IMR-90 (cell line): ENCODE measurements around the gene PPIL3. TPM values are rescaled to one million over a fixed set of nuclear protein-coding genes. Genes with fewer than 3 reads are reported as not detected.
A peak's percentile ranks its signal among the peaks of the same experiment; 100 is the strongest.

Experiments
- ATAC-seq: fragments of 200-7000 bp; cut with Tn5 transposase; 2 replicates; pipeline ENCODE4 v1.9.1; 2020; ENCODE audit warnings: low read depth, mild to moderate bottlenecking, moderate library complexity
- BruUV-seq: library from RNA; stranded (reverse); fragments of 400-500 nt; replicated peaks from 2 replicates; lab custom pipeline; 2021; lab: Mats Ljungman, UMichigan
- CTCF ChIA-PET: fragments of 300-600 bp; formaldehyde crosslinking; extraction: SDS; loops from one replicate; lab custom pipeline; 2021; ENCODE audit warnings: antibody characterized with exemption; lab: Yijun Ruan, JAX
- POLR2A ChIA-PET: fragments of 300-600 bp; sonication (Branson Sonifier 250); formaldehyde crosslinking; loops from one replicate; lab custom pipeline; 2022; ENCODE audit warnings: antibody characterized with exemption; ENCODE audit not compliant: unreplicated experiment; lab: Charles Lee
- DNase-seq: peaks from one replicate; pipeline ENCODE4 v3.0.0; 2013
- H2AFZ ChIP-seq: replicated peaks from 2 replicates; pipeline ENCODE3; 2013; ENCODE audit warnings: low read length, mild to moderate bottlenecking; ENCODE audit not compliant: poor library complexity
- H2AK5ac ChIP-seq: 2 replicates; pipeline ENCODE4 v1.6.1; 2013; ENCODE audit warnings: low read depth, low read length, inconsistent platforms
- H2AK9ac ChIP-seq: replicated peaks from 2 replicates; pipeline ENCODE3; 2013; ENCODE audit warnings: mild to moderate bottlenecking, low read depth, low read length, moderate library complexity; ENCODE audit not compliant: poor library complexity
- H2BK120ac ChIP-seq: 2 replicates; pipeline ENCODE4 v1.6.1; 2013; ENCODE audit warnings: low read depth, low read length, inconsistent platforms
- H2BK15ac ChIP-seq: 3 replicates; pipeline ENCODE4 v1.6.1; 2013; ENCODE audit warnings: low read depth, low read length, inconsistent platforms
- H2BK20ac ChIP-seq: 2 replicates; pipeline ENCODE4 v1.6.1; 2013; ENCODE audit warnings: low read depth, mild to moderate bottlenecking, inconsistent platforms, low read length, moderate library complexity
- H2BK5ac ChIP-seq: 2 replicates; pipeline ENCODE4 v1.6.1; 2013; ENCODE audit warnings: mild to moderate bottlenecking, low read depth, low read length, inconsistent platforms; ENCODE audit not compliant: poor library complexity, severe bottlenecking
- H3K14ac ChIP-seq: replicated peaks from 2 replicates; pipeline ENCODE4 v1.6.1; 2013; ENCODE audit warnings: low read depth, low read length, inconsistent platforms
- H3K18ac ChIP-seq: 2 replicates; pipeline ENCODE4 v1.6.1; 2013; ENCODE audit warnings: low read depth, low read length, control low read depth
- H3K23ac ChIP-seq: 2 replicates; pipeline ENCODE4 v1.6.1; 2013; ENCODE audit warnings: low read depth, low read length, inconsistent platforms
- H3K27ac ChIP-seq: 2 replicates; pipeline ENCODE4 v1.5.1; 2013; ENCODE audit warnings: mild to moderate bottlenecking, control low read depth, low read length; ENCODE audit not compliant: insufficient read depth
- H3K27me3 ChIP-seq: 2 replicates; pipeline ENCODE4 v1.6.1; 2013; ENCODE audit warnings: low read length; ENCODE audit not compliant: control insufficient read depth, insufficient read depth
- H3K36me3 ChIP-seq: 2 replicates; pipeline ENCODE4 v1.6.1; 2013; ENCODE audit warnings: low read length, mixed read lengths; ENCODE audit not compliant: control insufficient read depth, insufficient read depth
- H3K4ac ChIP-seq: 2 replicates; pipeline ENCODE4 v1.6.1; 2013; ENCODE audit warnings: low read depth, low read length, inconsistent platforms
- H3K4me1 ChIP-seq: 2 replicates; pipeline ENCODE4 v1.6.1; 2013; ENCODE audit warnings: low read length, mixed read lengths; ENCODE audit not compliant: control insufficient read depth, insufficient read depth
- H3K4me2 ChIP-seq: 2 replicates; pipeline ENCODE4 v1.6.1; 2013; ENCODE audit warnings: low read depth, mild to moderate bottlenecking, control low read depth, low read length, moderate library complexity
- H3K4me3 ChIP-seq: 2 replicates; pipeline ENCODE4 v1.5.1; 2013; ENCODE audit warnings: low read depth, mild to moderate bottlenecking, control low read depth, low read length, moderate library complexity; ENCODE audit not compliant: insufficient read depth
- H3K56ac ChIP-seq: 2 replicates; pipeline ENCODE4 v1.6.1; 2013; ENCODE audit warnings: low read length, inconsistent platforms; ENCODE audit not compliant: insufficient read depth; ENCODE audit errors: extremely low read depth
- H3K79me1 ChIP-seq, 2 experiments: 2 replicates each; pipeline ENCODE4 v1.6.1; 2013; ENCODE audit warnings: low read length in 2 of 2, inconsistent platforms in 1 of 2, low read depth in 1 of 2
- H3K9ac ChIP-seq: 2 replicates; pipeline ENCODE4 v1.6.1; 2013; ENCODE audit warnings: low read depth, low read length, control low read depth
- H3K9me1 ChIP-seq: 2 replicates; pipeline ENCODE4 v1.6.1; 2013; ENCODE audit warnings: low read length, inconsistent platforms; ENCODE audit not compliant: insufficient read depth
- H3K9me3 ChIP-seq: 2 replicates; pipeline ENCODE4 v1.6.1; 2013; ENCODE audit warnings: low read length; ENCODE audit not compliant: control insufficient read depth, insufficient read depth
- H4K20me1 ChIP-seq: 2 replicates; pipeline ENCODE4 v1.6.1; 2013; ENCODE audit warnings: low read length, inconsistent platforms; ENCODE audit not compliant: insufficient read depth
- H4K5ac ChIP-seq: 2 replicates; pipeline ENCODE4 v1.6.1; 2013; ENCODE audit warnings: mild to moderate bottlenecking, low read depth, low read length, control low read depth
- H4K8ac ChIP-seq, 2 experiments: 2 replicates each; pipeline ENCODE4 v1.6.1; 2013; ENCODE audit warnings: low read depth in 2 of 2, low read length in 2 of 2, control low read depth in 1 of 2, inconsistent platforms in 1 of 2
- H4K91ac ChIP-seq: 2 replicates; pipeline ENCODE4 v1.6.1; 2013; ENCODE audit warnings: low read depth, low read length, inconsistent platforms; ENCODE audit not compliant: insufficient read depth
- CEBPB ChIP-seq: IDR thresholded peaks from 2 replicates; pipeline ENCODE4 v1.6.1; 2012; ENCODE audit warnings: low read depth, low read length, improper control_type of control experiment
- CHD1 ChIP-seq: IDR thresholded peaks from 2 replicates; pipeline ENCODE4 v1.6.1; 2012; ENCODE audit warnings: low read depth, low read length, improper control_type of control experiment
- FOS ChIP-seq: fragments of 150-350 bp; IDR thresholded peaks from 2 replicates; pipeline ENCODE4 v1.6.1; 2016; ENCODE audit warnings: low read depth, low read length
- MAFK ChIP-seq: IDR thresholded peaks from 2 replicates; pipeline ENCODE4 v1.6.1; 2012; ENCODE audit warnings: low read depth, low read length, improper control_type of control experiment
- NFE2L2 ChIP-seq: fragments of 150-350 bp; IDR thresholded peaks from 2 replicates; pipeline ENCODE4 v1.6.1; 2016; ENCODE audit warnings: low read depth, mild to moderate bottlenecking, low read length
- POLR2A ChIP-seq: IDR thresholded peaks from 2 replicates; pipeline ENCODE4 v1.6.1; 2012; ENCODE audit warnings: mild to moderate bottlenecking, low read depth, low read length
- RAD21 ChIP-seq: IDR thresholded peaks from 2 replicates; pipeline ENCODE4 v1.6.1; 2012; ENCODE audit warnings: low read length, improper control_type of control experiment
- SMC3 ChIP-seq: fragments of 150-350 bp; IDR thresholded peaks from 2 replicates; pipeline ENCODE4 v1.6.1; 2016; ENCODE audit warnings: low read depth, mild to moderate bottlenecking, antibody characterized with exemption, low read length, moderate library complexity
- WGBS, 2 experiments: methylation state at CpG; one replicate each; pipeline versions ENCODE4 v1.1.5 to v1.1.7; 2013; ENCODE audit warnings: missing lambda C conversion rate in 2 of 2; ENCODE audit not compliant: insufficient read length in 1 of 2; ENCODE audit errors: extremely low coverage in 2 of 2; 5-methylcytosine and 5-hydroxymethylcytosine counted together
- dilution Hi-C: fragments of 300-500 bp; cut with HindIII; formaldehyde crosslinking; loops from one replicate; pipeline ENCODE4 v1.14.3; 2018; ENCODE audit warnings: low sequenced_read_pairs; ENCODE audit not compliant: unreplicated experiment
- in situ Hi-C: fragments of 300-500 bp; cut with MboI; formaldehyde crosslinking; loops from 3 replicates; pipeline ENCODE4 v1.14.3; 2019; ENCODE audit warnings: low sequenced_read_pairs, inconsistent platforms, mixed read lengths
- intact Hi-C: fragments of 100-400 bp; cut with micrococcal nuclease; formaldehyde crosslinking; loops from 2 replicates; pipeline ENCODE4 v1.10.0; 2022
- polyA plus RNA-seq, 3 experiments: library from polyadenylated mRNA; depleted of rRNA; stranded (reverse); fragments of >200 nt; gene quantifications; 2 replicates each; pipeline ENCODE4 v1.2.3, GENCODE V29; 2012; ENCODE audit warnings: low replicate concordance in 1 of 3
- total RNA-seq: library from RNA; depleted of rRNA; stranded (reverse); fragments of >200 nt; gene quantifications from 2 replicates; pipeline ENCODE4 v1.2.3, GENCODE V29; 2012
- TF ChIP-seq, protein P1 (sequence below): conservative IDR thresholded peaks from 2 replicates; pipeline ENCODE4 v1.5.1; 2012; ENCODE audit warnings: mild to moderate bottlenecking, low read depth, low read length, improper control_type of control experiment
- TF ChIP-seq, protein P2 (sequence below): fragments of 150-350 bp; IDR thresholded peaks from 2 replicates; pipeline ENCODE4 v1.6.1; 2016; ENCODE audit warnings: low read depth, mild to moderate bottlenecking, low read length, moderate library complexity, borderline replicate concordance
- TF ChIP-seq, protein P3 (sequence below): fragments of 150-350 bp; IDR thresholded peaks from 2 replicates; pipeline ENCODE4 v1.6.1; 2017; ENCODE audit warnings: mild to moderate bottlenecking, antibody characterized with exemption, low read length, low read depth

Gene PPIL3
- total and polyA plus RNA-seq, 2 of the 4 experiments (the other 2 are of a cell fraction) = 35.1 to 47.9 TPM

DNA sequence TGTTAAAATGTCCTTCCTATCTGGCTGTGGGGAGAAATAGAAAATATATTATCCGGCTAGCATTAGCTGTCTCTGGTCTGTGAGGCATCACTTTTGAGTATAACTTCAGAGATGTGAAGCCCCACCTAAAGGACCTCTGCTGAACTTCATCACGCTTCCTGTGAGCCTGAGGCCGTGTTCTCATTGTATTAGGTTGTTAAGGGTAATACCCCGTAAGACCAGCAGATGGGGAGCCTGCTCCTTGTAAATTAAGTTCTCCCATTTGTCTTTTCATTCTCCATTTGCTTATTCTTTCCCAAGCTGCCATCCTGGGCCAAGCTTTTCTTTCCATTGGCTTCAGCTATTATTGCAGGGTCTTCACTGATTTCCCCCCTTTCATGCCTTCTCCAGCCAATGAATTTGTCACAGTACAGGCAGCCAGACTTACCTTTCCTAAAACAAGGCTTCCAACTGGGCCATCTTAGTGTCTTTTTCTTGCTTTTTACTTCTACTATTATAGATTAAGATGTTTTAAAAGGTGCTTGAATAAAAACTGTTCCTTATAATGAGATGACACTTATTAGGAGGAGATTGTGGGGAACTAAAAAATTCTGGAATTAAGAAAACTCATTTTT, 12.7 kb upstream of the PPIL3 start:
- no peak overlapping the region for H3K9ac ChIP-seq
- dilution Hi-C loops = no loop called here
- no peak overlapping the region for H2AK5ac ChIP-seq
- H3K14ac ChIP-seq = no peak overlapping the region
- no peak overlapping the region for H2BK15ac ChIP-seq
- no peak overlapping the region for H2BK20ac ChIP-seq
- in situ Hi-C loops = no loop called here
- TF ChIP-seq CHD1 (no peak), RAD21 (peak; percentile 83), NFE2L2 (no peak), SMC3 (peak; percentile 79), CEBPB (no peak), FOS (no peak), MAFK (no peak), POLR2A (no peak)
- TF ChIP-seq, protein P1, sequence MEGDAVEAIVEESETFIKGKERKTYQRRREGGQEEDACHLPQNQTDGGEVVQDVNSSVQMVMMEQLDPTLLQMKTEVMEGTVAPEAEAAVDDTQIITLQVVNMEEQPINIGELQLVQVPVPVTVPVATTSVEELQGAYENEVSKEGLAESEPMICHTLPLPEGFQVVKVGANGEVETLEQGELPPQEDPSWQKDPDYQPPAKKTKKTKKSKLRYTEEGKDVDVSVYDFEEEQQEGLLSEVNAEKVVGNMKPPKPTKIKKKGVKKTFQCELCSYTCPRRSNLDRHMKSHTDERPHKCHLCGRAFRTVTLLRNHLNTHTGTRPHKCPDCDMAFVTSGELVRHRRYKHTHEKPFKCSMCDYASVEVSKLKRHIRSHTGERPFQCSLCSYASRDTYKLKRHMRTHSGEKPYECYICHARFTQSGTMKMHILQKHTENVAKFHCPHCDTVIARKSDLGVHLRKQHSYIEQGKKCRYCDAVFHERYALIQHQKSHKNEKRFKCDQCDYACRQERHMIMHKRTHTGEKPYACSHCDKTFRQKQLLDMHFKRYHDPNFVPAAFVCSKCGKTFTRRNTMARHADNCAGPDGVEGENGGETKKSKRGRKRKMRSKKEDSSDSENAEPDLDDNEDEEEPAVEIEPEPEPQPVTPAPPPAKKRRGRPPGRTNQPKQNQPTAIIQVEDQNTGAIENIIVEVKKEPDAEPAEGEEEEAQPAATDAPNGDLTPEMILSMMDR = peak; percentile 93
- TF ChIP-seq, protein P2, sequence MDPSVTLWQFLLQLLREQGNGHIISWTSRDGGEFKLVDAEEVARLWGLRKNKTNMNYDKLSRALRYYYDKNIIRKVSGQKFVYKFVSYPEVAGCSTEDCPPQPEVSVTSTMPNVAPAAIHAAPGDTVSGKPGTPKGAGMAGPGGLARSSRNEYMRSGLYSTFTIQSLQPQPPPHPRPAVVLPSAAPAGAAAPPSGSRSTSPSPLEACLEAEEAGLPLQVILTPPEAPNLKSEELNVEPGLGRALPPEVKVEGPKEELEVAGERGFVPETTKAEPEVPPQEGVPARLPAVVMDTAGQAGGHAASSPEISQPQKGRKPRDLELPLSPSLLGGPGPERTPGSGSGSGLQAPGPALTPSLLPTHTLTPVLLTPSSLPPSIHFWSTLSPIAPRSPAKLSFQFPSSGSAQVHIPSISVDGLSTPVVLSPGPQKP = no peak
- TF ChIP-seq, protein P3, sequence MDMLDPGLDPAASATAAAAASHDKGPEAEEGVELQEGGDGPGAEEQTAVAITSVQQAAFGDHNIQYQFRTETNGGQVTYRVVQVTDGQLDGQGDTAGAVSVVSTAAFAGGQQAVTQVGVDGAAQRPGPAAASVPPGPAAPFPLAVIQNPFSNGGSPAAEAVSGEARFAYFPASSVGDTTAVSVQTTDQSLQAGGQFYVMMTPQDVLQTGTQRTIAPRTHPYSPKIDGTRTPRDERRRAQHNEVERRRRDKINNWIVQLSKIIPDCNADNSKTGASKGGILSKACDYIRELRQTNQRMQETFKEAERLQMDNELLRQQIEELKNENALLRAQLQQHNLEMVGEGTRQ = no peak
- CTCF ChIA-PET = interaction anchor here (0.6 to 1.6 kb wide), 9 partner anchors 12 to 331 kb away, joined by 3 to 12 read pairs (median 4); partner anchors contain the start of genes NIF3L1 and PPIL3
- no peak overlapping the region for H3K4me2 ChIP-seq
- no peaks in the 10 kb centered on the region for H4K20me1 ChIP-seq
- no peak overlapping the region for H3K4me3 ChIP-seq
- H2BK120ac ChIP-seq = no peak overlapping the region
- no peak overlapping the region for H2BK5ac ChIP-seq
- POLR2A ChIA-PET = no interaction called here
- no peak overlapping the region for H4K91ac ChIP-seq
- H3K23ac ChIP-seq = no peak overlapping the region
- H3K9me1 ChIP-seq = no peaks in the 10 kb centered on the region
- no peak overlapping the region for H2AK9ac ChIP-seq
- no peak overlapping the region for H4K5ac ChIP-seq
- H3K4me1 ChIP-seq = no peaks in the 10 kb centered on the region
- H3K56ac ChIP-seq = no peak overlapping the region
- peaks cover 3 to 9% of the 10 kb centered on the region in 2 experiments; a peak in 2 of 4 replicates for H3K79me1 ChIP-seq
- no peaks in the 10 kb centered on the region for H3K9me3 ChIP-seq
- H3K4ac ChIP-seq = no peak overlapping the region
- no peaks in the 10 kb centered on the region for H3K27me3 ChIP-seq
- no TSS peak for BruUV-seq
- intact Hi-C loops = loop anchor here (1.0 kb wide), 3 partner anchors 168 to 331 kb away; no protein-coding TSS in a partner anchor
- WGBS, 2 experiments = no CpG with 5 or more reads among the region's 4 CpGs
- ATAC-seq (peak; percentile 98), DNase-seq (peak; percentile 90)
- H4K8ac ChIP-seq = peak overlapping the region in 1 of 2 experiments; percentile 57; a peak in 2 of 4 replicates
- H3K36me3 ChIP-seq = peaks cover 15% of the 10 kb centered on the region
- no peak overlapping the region for H3K18ac ChIP-seq
- H2AFZ ChIP-seq = no peak overlapping the region
- H3K27ac ChIP-seq = no peak overlapping the region
